ENCODE data around the gene CBR1. TPM values are rescaled to one million over a fixed set of nuclear protein-coding genes. Genes with fewer than 3 reads are reported as not detected.

Gene CBR1
- polyA plus RNA-seq, 3 donors, result 36.9 to 114 (median 100) TPM

DNA sequence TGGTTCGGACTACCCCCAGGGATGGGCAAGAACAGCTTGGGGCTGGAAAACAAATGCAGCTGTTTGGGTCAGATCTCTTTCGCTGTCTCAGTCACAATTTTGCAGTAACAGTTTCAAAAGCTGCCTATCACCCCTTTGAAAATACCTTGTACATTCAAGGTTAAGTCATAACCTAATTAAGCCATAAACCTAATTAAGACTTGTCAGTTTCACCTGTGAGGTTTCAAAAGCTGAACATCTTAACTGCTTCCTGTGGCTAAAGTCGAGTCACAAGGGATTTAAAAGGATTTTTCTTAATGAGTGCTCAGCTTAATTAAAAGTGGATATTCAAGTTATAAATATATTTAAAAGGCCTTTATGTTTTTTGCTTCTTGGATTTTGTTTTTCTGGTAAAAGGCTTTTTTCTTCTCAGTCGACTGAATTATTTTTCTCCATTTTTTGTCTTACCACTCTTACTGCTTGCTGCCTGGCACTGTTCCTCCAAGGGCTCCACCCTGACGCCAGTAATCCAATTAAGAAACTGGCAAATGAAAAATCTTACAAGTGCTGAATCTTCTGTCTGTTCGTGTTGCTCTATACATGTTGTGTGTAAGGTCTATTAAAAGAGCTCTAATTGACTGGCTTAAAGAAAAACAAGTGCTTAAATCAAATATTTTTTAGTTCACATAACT lies 31.3 kb downstream of the CBR1 start:
- H3K4me1 ChIP-seq (ENCODE audit: control insufficient read depth in 1 of 2, insufficient read depth in 2 of 2, low read length in 2 of 2), result peaks cover 11 to 19% of the 10 kb centered on the region in 2 donors
- Mint-ChIP-seq H3K36me3 (no peaks in the 10 kb centered on the region), H3K4me1 (peaks cover 27% of the 10 kb centered on the region), H3K4me3 (no peak overlapping the region), H3K27ac (no peak overlapping the region), H3K9me3 (peaks cover 0 to 8% (median 5%) of the 10 kb centered on the region in 7 donors), H3K27me3 (ENCODE audit: low read depth in 3 of 3) (peaks cover 19 to 24% (median 21%) of the 10 kb centered on the region in 3 donors)
- no peaks in the 10 kb centered on the region for H3K9me3 ChIP-seq (replicated peaks in 1 of 2; ENCODE audit: control insufficient read depth in 1 of 2, insufficient read depth in 1 of 2, low read length in 2 of 2)
- H3K36me3 ChIP-seq (replicated peaks in 1 of 2; ENCODE audit: control insufficient read depth in 1 of 2, insufficient read depth in 2 of 2, low read length in 2 of 2), result no peaks in the 10 kb centered on the region
- no peak overlapping the region for H3K4me3 ChIP-seq (replicated peaks in 1 of 3; ENCODE audit: low read depth in 2 of 3, low read length in 3 of 3)
- no peak overlapping the region for H2AFZ ChIP-seq (ENCODE audit: insufficient read depth, low read depth, low read length, poor library complexity, severe bottlenecking)
- no peaks in the 10 kb centered on the region for H4K20me1 ChIP-seq (ENCODE audit: insufficient read depth, low read length)
- H3K27ac ChIP-seq (ENCODE audit: low read depth in 1 of 2, low read length in 2 of 2), result no peak overlapping the region
- DNase-seq, result no peak
- WGBS (ENCODE audit: insufficient coverage), result 100% methylated on average over 2 of the region's 6 CpGs
- no peak for TF ChIP-seq CTCF (IDR thresholded peaks at IDR 0.05)
- no peak overlapping the region for H3K9ac ChIP-seq (ENCODE audit: insufficient read depth, low read length, poor library complexity, severe bottlenecking)
- peaks cover 8 to 15% of the 10 kb centered on the region in 2 donors for H3K27me3 ChIP-seq (ENCODE audit: control insufficient read depth in 2 of 2, insufficient read depth in 2 of 2, low read length in 2 of 2)
- no peaks in the 10 kb centered on the region for H3K79me2 ChIP-seq (ENCODE audit: insufficient read depth, low read length)
- intact Hi-C loops (cut with micrococcal nuclease), result no loop called here
- no peak overlapping the region for H3K4me2 ChIP-seq (replicated peaks; ENCODE audit: extremely low read depth, low read length, poor library complexity, severe bottlenecking)

DNA sequence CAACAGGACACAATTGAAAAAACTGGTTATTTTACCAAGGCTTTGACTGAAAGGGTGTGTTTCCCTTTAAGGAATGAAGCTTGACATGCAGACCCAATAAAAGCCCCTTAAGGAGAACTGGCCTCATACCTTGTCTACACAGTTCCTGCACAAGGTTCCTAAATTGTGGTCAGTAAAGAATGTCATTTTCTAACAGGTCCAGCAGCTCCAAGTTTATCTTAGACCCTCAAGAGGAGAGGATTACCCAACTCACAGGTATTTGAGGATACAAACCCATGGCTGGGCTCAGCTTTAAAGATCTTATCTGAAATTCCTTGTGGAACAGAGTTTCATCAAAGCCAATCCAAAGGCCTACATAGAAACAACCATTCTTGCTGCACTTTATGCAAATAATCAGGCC lies 33.6 kb downstream of the CBR1 start:
- no peak overlapping the region for H3K4me3 ChIP-seq (replicated peaks in 1 of 3; ENCODE audit: low read depth in 2 of 3, low read length in 3 of 3)
- peaks cover 0 to 8% (median 4%) of the 10 kb centered on the region in 7 donors for H3K9me3 Mint-ChIP-seq
- DNase-seq, result no peak
- no peak for TF ChIP-seq CTCF (IDR thresholded peaks at IDR 0.05)
- intact Hi-C loops (cut with micrococcal nuclease), result no loop called here
- H3K4me2 ChIP-seq (replicated peaks; ENCODE audit: extremely low read depth, low read length, poor library complexity, severe bottlenecking), result no peak overlapping the region
- no peak overlapping the region for H2AFZ ChIP-seq (ENCODE audit: insufficient read depth, low read depth, low read length, poor library complexity, severe bottlenecking)
- no peak overlapping the region for H3K9ac ChIP-seq (ENCODE audit: insufficient read depth, low read length, poor library complexity, severe bottlenecking)
- H3K79me2 ChIP-seq (ENCODE audit: insufficient read depth, low read length), result no peaks in the 10 kb centered on the region
- H3K9me3 ChIP-seq (replicated peaks in 1 of 2; ENCODE audit: control insufficient read depth in 1 of 2, insufficient read depth in 1 of 2, low read length in 2 of 2), result no peaks in the 10 kb centered on the region
- H3K27me3 ChIP-seq (ENCODE audit: control insufficient read depth in 2 of 2, insufficient read depth in 2 of 2, low read length in 2 of 2), result peaks cover 9 to 15% of the 10 kb centered on the region in 2 donors
- H3K4me1 ChIP-seq (ENCODE audit: control insufficient read depth in 1 of 2, insufficient read depth in 2 of 2, low read length in 2 of 2), result peaks cover 11% of the 10 kb centered on the region in 2 donors
- no peak overlapping the region for H3K4me3 Mint-ChIP-seq
- peaks cover 23 to 31% (median 25%) of the 10 kb centered on the region in 3 donors for H3K27me3 Mint-ChIP-seq (ENCODE audit: low read depth in 3 of 3)
- H3K36me3 ChIP-seq (replicated peaks in 1 of 2; ENCODE audit: control insufficient read depth in 1 of 2, insufficient read depth in 2 of 2, low read length in 2 of 2), result no peaks in the 10 kb centered on the region
- H3K27ac Mint-ChIP-seq, result no peak overlapping the region
- no peaks in the 10 kb centered on the region for H4K20me1 ChIP-seq (ENCODE audit: insufficient read depth, low read length)
- H3K27ac ChIP-seq (ENCODE audit: low read depth in 1 of 2, low read length in 2 of 2), result no peak overlapping the region
- H3K4me1 Mint-ChIP-seq, result peaks cover 15% of the 10 kb centered on the region
- H3K36me3 Mint-ChIP-seq, result no peaks in the 10 kb centered on the region
